GM23338 (cell line): ENCODE results near the gene CNN3. TPM values are rescaled to one million over a fixed set of nuclear protein-coding genes. Genes with fewer than 3 reads are reported as not detected.

Experiments used
- ATAC-seq: fragments of 200-7000 bp; cut with Tn5 transposase; 3 replicates; pipeline ENCODE4 v1.9.1; 2020
- DNase-seq: peaks from one replicate; pipeline ENCODE4 v3.0.0-alpha.2; 2015; ENCODE audit warnings: low spot score
- H2AFZ ChIP-seq: fragments of 200-600 bp; sonication (generic); 2 replicates; pipeline ENCODE4 v1.8.0; 2016; ENCODE audit warnings: antibody characterized with exemption, mild to moderate bottlenecking, moderate library complexity
- H3F3A ChIP-seq: fragments of 200-600 bp; sonication (generic); replicated peaks from 2 replicates; pipeline ENCODE4 v1.8.0; 2017; ENCODE audit warnings: antibody characterized with exemption, mixed run types, low read depth
- H3K27ac ChIP-seq: fragments of 200-600 bp; sonication (generic); 2 replicates; pipeline ENCODE4 v1.6.1; 2016; ENCODE audit warnings: low read depth
- H3K27me3 ChIP-seq: fragments of 200-600 bp; sonication (generic); 2 replicates; pipeline ENCODE4 v1.8.0; 2016; ENCODE audit warnings: mild to moderate bottlenecking, mixed run types, moderate library complexity; ENCODE audit not compliant: insufficient read depth
- H3K36me3 ChIP-seq: fragments of 200-600 bp; sonication (generic); 2 replicates; pipeline ENCODE4 v1.8.0; 2016; ENCODE audit warnings: mild to moderate bottlenecking; ENCODE audit not compliant: insufficient read depth
- H3K4me1 ChIP-seq: fragments of 200-600 bp; sonication (generic); 2 replicates; pipeline ENCODE4 v1.8.0; 2016; ENCODE audit warnings: mild to moderate bottlenecking, moderate library complexity; ENCODE audit not compliant: insufficient read depth
- H3K4me2 ChIP-seq: fragments of 200-600 bp; sonication (generic); 2 replicates; pipeline ENCODE4 v1.7.1; 2017; ENCODE audit warnings: mixed run types
- H3K4me3 ChIP-seq: fragments of 200-600 bp; sonication (generic); 2 replicates; pipeline ENCODE4 v1.6.1; 2016; ENCODE audit warnings: mixed run types
- H3K79me2 ChIP-seq: fragments of 200-600 bp; sonication (generic); replicated peaks from 2 replicates; pipeline ENCODE4 v1.8.0; 2017; ENCODE audit warnings: mild to moderate bottlenecking; ENCODE audit not compliant: insufficient read depth
- H3K9me2 ChIP-seq: fragments of 200-600 bp; sonication (generic); 2 replicates; pipeline ENCODE4 v1.8.0; 2017; ENCODE audit not compliant: insufficient read depth
- H4K20me1 ChIP-seq: fragments of 200-600 bp; sonication (generic); replicated peaks from 2 replicates; pipeline ENCODE4 v1.8.0; 2017; ENCODE audit warnings: mild to moderate bottlenecking; ENCODE audit not compliant: insufficient read depth
- H3K27ac Mint-ChIP-seq: 2 replicates; pipeline ENCODE4 v1.8.0; 2020; ENCODE audit warnings: inconsistent platforms, mild to moderate bottlenecking, moderate library complexity, mixed read lengths
- H3K27me3 Mint-ChIP-seq: 3 replicates; pipeline ENCODE4 v1.8.0; 2022; ENCODE audit warnings: low read depth, mild to moderate bottlenecking, moderate library complexity, mixed read lengths, inconsistent platforms; ENCODE audit not compliant: insufficient read depth, poor library complexity
- H3K36me3 Mint-ChIP-seq: 3 replicates; pipeline ENCODE4 v1.8.0; 2021; ENCODE audit warnings: low read depth, mild to moderate bottlenecking, inconsistent platforms, moderate library complexity, mixed read lengths
- H3K4me1 Mint-ChIP-seq: 3 replicates; pipeline ENCODE4 v1.8.0; 2020; ENCODE audit warnings: mild to moderate bottlenecking, inconsistent platforms, mixed read lengths
- H3K4me3 Mint-ChIP-seq: 3 replicates; pipeline ENCODE4 v1.8.0; 2021; ENCODE audit warnings: moderate library complexity, mild to moderate bottlenecking, inconsistent platforms, mixed read lengths
- H3K9me3 Mint-ChIP-seq: 3 replicates; pipeline ENCODE4 v1.8.0; 2020; ENCODE audit warnings: moderate library complexity, mild to moderate bottlenecking, inconsistent platforms, mixed read lengths
- CREB1 ChIP-seq: fragments of 250-450 bp; sonication (Bioruptor Pico); IDR thresholded peaks from 2 replicates; pipeline ENCODE4 v1.5.0; 2020; ENCODE audit warnings: low read depth, mild to moderate bottlenecking, moderate library complexity
- ETS1 ChIP-seq: IDR thresholded peaks from 2 replicates; pipeline ENCODE4 v1.6.1; 2016; ENCODE audit warnings: antibody characterized with exemption
- EZH2 ChIP-seq: fragments of 200-600 bp; sonication (generic); IDR thresholded peaks from one replicate; pipeline ENCODE4 v1.8.0; 2017; ENCODE audit warnings: antibody characterized with exemption, mild to moderate bottlenecking, low read depth; ENCODE audit not compliant: unreplicated experiment
- EZH2phosphoT487 ChIP-seq: fragments of 200-600 bp; sonication (generic); IDR thresholded peaks from one replicate; pipeline ENCODE4 v1.8.1; 2018; ENCODE audit warnings: antibody characterized with exemption; ENCODE audit not compliant: unreplicated experiment
- JUNB ChIP-seq: IDR thresholded peaks from one replicate; pipeline ENCODE4 v1.6.1; 2016; ENCODE audit warnings: antibody characterized with exemption; ENCODE audit not compliant: unreplicated experiment
- NANOG ChIP-seq: IDR thresholded peaks from 2 replicates; pipeline ENCODE4 v1.6.1; 2016; ENCODE audit warnings: antibody characterized with exemption, borderline replicate concordance
- POLR2AphosphoS5 ChIP-seq: IDR thresholded peaks from 2 replicates; pipeline ENCODE4 v1.6.1; 2016; ENCODE audit warnings: antibody characterized with exemption, low read depth
- STAT1 ChIP-seq: IDR thresholded peaks from one replicate; pipeline ENCODE4 v1.6.1; 2016; ENCODE audit warnings: antibody characterized with exemption; ENCODE audit not compliant: unreplicated experiment
- ZNF114 ChIP-seq: fragments of 250-450 bp; sonication (Bioruptor Pico); IDR thresholded peaks from 2 replicates; pipeline ENCODE4 v1.5.0; 2020; ENCODE audit warnings: mild to moderate bottlenecking, moderate library complexity
- ZNF331 ChIP-seq: fragments of 250-450 bp; sonication (Bioruptor Pico); IDR thresholded peaks from 2 replicates; pipeline ENCODE4 v1.5.0; 2020; ENCODE audit warnings: low read depth, mild to moderate bottlenecking, moderate library complexity
- ZNF462 ChIP-seq: fragments of 250-450 bp; sonication (Bioruptor Pico); IDR thresholded peaks from 2 replicates; pipeline ENCODE4 v1.5.0; 2020; ENCODE audit warnings: mild to moderate bottlenecking, moderate library complexity
- polyA plus RNA-seq: library from polyadenylated mRNA; unstranded; fragments of >200 nt; fragmentation: Nextera tagmentation; extraction: Ambion mirVana; gene quantifications from 2 replicates; pipeline ENCODE4 v1.2.1, GENCODE V29; 2016
- total RNA-seq: library from RNA; depleted of rRNA; stranded (reverse); fragments of >200 nt; shearing (Covaris generic); gene quantifications from 2 replicates; pipeline ENCODE4 v1.2.3, GENCODE V29; 2014
- TF ChIP-seq, protein P1 (sequence below): IDR thresholded peaks from one replicate; pipeline ENCODE4 v1.6.1; 2018; ENCODE audit warnings: antibody characterized with exemption; ENCODE audit not compliant: unreplicated experiment

The CNN3 gene
- total and polyA plus RNA-seq, 2 experiments from 2014 or later: 220 to 312 TPM

DNA sequence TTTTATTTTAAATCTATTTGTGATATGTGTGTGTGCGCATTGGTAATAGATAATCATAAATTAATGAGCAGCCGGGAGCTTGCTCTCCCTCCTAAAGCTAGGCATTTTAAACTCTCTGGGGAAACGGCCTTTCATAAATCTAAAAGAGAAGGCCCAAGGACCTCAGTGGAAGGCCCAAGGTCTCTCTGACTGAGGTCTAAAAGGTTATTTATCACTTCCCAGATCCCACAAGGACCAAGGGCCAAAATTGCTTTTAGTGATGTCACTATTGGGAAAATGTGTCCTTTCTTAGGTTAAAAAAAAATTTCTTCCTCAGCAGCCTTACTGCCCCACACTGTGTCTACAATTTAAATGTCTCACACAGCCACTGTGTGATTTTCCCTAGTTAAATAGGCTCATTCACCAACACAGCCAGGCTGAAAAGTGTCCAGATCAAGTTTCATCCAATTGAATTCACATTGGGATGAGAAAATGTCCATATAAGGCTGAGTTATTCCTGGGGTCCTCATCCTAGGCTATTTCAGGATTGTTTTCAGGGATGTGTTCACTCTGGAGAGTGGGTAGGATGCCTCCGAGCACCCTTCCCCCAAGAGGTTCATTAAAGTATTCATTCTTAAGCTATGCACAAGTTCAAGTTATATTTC lies 60.6 kb downstream of the CNN3 start:
- Histone ChIP-seq H3K27ac (peak overlapping the region; percentile 50), H3F3A (no peaks in the 10 kb centered on the region), H3K4me3 (no peak overlapping the region), H3K9me2 (peaks cover 6% of the 10 kb centered on the region; the same call in 1 of the 2 replicates), H3K36me3 (no peaks in the 10 kb centered on the region), H3K79me2 (no peaks in the 10 kb centered on the region), H4K20me1 (no peaks in the 10 kb centered on the region), H3K4me1 (peaks cover 47% of the 10 kb centered on the region), H3K4me2 (peak overlapping the region; percentile 42), H3K27me3 (no peaks in the 10 kb centered on the region), H2AFZ (no peak overlapping the region)
- H3K36me3 Mint-ChIP-seq: no peaks in the 10 kb centered on the region
- DNase-seq (no peak), ATAC-seq (peak; percentile 14; the same call in 2 of the 3 replicates)
- H3K4me1 Mint-ChIP-seq: peaks cover 63% of the 10 kb centered on the region
- H3K4me3 Mint-ChIP-seq: no peak overlapping the region
- peak overlapping the region; percentile 42 for H3K27ac Mint-ChIP-seq
- TF ChIP-seq STAT1 (no peak), NANOG (no peak), POLR2AphosphoS5 (no peak), EZH2phosphoT487 (no peak), CREB1 (CRISPR knock-in tag) (no peak), ZNF114 (no peak), JUNB (no peak), ZNF331 (CRISPR knock-in tag) (no peak), EZH2 (no peak), ETS1 (no peak), ZNF462 (CRISPR knock-in tag) (no peak)
- TF ChIP-seq, protein P1, sequence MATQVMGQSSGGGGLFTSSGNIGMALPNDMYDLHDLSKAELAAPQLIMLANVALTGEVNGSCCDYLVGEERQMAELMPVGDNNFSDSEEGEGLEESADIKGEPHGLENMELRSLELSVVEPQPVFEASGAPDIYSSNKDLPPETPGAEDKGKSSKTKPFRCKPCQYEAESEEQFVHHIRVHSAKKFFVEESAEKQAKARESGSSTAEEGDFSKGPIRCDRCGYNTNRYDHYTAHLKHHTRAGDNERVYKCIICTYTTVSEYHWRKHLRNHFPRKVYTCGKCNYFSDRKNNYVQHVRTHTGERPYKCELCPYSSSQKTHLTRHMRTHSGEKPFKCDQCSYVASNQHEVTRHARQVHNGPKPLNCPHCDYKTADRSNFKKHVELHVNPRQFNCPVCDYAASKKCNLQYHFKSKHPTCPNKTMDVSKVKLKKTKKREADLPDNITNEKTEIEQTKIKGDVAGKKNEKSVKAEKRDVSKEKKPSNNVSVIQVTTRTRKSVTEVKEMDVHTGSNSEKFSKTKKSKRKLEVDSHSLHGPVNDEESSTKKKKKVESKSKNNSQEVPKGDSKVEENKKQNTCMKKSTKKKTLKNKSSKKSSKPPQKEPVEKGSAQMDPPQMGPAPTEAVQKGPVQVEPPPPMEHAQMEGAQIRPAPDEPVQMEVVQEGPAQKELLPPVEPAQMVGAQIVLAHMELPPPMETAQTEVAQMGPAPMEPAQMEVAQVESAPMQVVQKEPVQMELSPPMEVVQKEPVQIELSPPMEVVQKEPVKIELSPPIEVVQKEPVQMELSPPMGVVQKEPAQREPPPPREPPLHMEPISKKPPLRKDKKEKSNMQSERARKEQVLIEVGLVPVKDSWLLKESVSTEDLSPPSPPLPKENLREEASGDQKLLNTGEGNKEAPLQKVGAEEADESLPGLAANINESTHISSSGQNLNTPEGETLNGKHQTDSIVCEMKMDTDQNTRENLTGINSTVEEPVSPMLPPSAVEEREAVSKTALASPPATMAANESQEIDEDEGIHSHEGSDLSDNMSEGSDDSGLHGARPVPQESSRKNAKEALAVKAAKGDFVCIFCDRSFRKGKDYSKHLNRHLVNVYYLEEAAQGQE: no peak
- H3K27me3 Mint-ChIP-seq: peaks cover 2% of the 10 kb centered on the region
- H3K9me3 Mint-ChIP-seq: no peaks in the 10 kb centered on the region
